PC-3 (cell line): Measurements from ENCODE around the gene RNF121.

Source experiments
- CTCF ChIP-seq: fragments of 300-600 bp; sonication (generic); conservative IDR thresholded peaks from 2 replicates; pipeline ENCODE4 v1.5.1; 2017; ENCODE audit warnings: antibody characterized with exemption, low read depth, mild to moderate bottlenecking, low read length
- EZH2 ChIP-seq: fragments of 300-600 bp; sonication (generic); IDR thresholded peaks from one replicate; pipeline ENCODE4 v1.6.1; 2017; ENCODE audit warnings: antibody characterized with exemption, mild to moderate bottlenecking, low read length; ENCODE audit not compliant: unreplicated experiment
- EZH2phosphoT487 ChIP-seq: fragments of 300-600 bp; sonication (generic); IDR thresholded peaks from 2 replicates; pipeline ENCODE4 v1.6.1; 2018; ENCODE audit warnings: mild to moderate bottlenecking, antibody characterized with exemption, low read length, borderline replicate concordance

GRCh38 chr11:71998061-71998460 lies 69.2 kb downstream of the RNF121 start:
- TF ChIP-seq CTCF, result no peak
- no peak for TF ChIP-seq EZH2
- no peak for TF ChIP-seq EZH2phosphoT487
